Measurements from ENCODE around the gene RNF8. TPM values are rescaled to one million over a fixed set of nuclear protein-coding genes. Genes with fewer than 3 reads are reported as not detected.
A peak's percentile ranks its signal among the peaks of the same experiment; 100 is the strongest.

RNF8 gene
- total RNA-seq, 2 experiments from 2014 or later: 23.5 to 24.0 TPM

DNA sequence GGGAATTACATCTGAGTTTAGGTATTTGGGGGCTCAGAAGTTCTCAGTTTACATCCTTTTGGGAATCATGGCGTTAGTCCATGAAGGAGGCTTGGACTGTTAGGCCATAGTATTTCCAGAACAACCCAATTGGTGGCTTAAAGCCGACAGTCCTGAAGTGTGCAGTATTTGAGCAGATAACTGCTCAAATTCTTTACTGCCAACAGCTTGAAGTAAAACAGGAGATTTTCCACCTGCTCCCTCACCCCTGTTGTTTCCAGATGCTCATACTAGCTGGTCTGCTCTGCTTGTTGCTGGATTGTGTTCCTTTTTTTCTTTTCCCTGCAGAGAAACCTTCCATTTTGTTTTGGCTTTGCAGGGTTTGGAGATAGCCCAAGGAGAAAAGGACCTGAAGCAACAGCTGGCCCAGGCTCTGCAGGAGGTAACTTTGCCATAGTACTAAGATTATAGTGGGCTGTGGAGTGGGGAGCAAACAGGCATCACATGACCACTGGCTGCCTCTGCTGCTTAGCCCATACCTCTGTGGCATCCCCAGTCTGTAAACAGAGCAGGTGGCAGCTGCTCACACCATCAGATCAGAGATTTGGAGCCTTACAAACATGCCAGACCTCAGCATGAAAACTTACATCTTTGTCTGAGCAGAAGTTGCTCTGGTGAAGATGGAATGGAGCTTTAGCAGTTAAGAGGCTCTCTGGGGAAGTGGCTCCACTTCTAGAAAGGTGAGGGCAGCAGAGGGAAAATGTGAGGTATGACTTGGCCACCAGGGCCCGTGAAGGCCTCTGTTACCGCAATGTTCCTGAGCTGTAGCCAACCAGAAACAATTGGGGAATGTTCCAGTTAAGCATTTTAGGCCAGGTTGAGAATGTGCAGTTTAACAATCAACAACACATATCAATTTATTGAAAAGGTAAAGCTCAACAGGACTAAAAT is 17.6 kb downstream of the RNF8 start:
- H3K4me3 Mint-ChIP-seq: no peak overlapping the region
- H3K27me3 Mint-ChIP-seq: no peaks in the 10 kb centered on the region
- H3K4me1 Mint-ChIP-seq: peaks cover 9% of the 10 kb centered on the region
- ChIA-PET CTCF (interaction anchor here (0.9 to 2.3 kb wide), 2 partner anchors 10 to 333 kb away, joined by 3 to 10 read pairs; no protein-coding TSS in a partner anchor), POLR2A (no interaction called here)
- no peak overlapping the region for H3K27ac Mint-ChIP-seq
- no peaks in the 10 kb centered on the region for H3K9me3 Mint-ChIP-seq
- DNase-seq: no peak
- peaks cover 42% of the 10 kb centered on the region for H3K36me3 Mint-ChIP-seq (ENCODE audit: low read depth)

DNA sequence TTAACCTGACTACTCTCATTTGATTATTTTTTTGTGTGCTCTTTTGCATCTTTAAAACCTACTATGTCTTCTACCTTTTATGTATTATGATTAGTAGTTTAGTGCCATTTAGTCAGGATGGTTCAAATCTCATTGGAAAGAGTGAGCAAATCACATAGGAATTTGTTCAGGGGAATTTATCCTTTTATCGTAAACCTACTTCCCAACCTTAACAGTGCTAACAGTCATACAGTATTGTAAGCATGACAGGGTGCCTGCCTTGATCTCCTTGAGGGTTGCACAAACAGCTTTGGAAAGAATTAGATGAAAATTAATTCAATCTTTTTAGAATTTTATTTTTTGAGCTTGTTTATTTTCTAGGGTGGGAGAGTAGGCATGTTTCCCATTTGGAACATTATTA is 18.3 kb downstream of the RNF8 start:
- no peak overlapping the region for H3K4me3 Mint-ChIP-seq
- H3K4me1 Mint-ChIP-seq: peaks cover 9% of the 10 kb centered on the region
- no peaks in the 10 kb centered on the region for H3K9me3 Mint-ChIP-seq
- no peak overlapping the region for H3K27ac Mint-ChIP-seq
- CTCF ChIA-PET: interaction anchor here (0.9 to 2.3 kb wide), 2 partner anchors 9 to 332 kb away, joined by 3 to 10 read pairs; no protein-coding TSS in a partner anchor
- H3K36me3 Mint-ChIP-seq (ENCODE audit: low read depth): peaks cover 42% of the 10 kb centered on the region
- POLR2A ChIA-PET: no interaction called here
- no peak for DNase-seq
- H3K27me3 Mint-ChIP-seq: no peaks in the 10 kb centered on the region

- CTCF ChIA-PET: interaction anchor here (1.2 kb wide), 2 partner anchors 8 to 10 kb away, joined by 3 to 4 read pairs; no protein-coding TSS in a partner anchor
- H3K27me3 Mint-ChIP-seq: no peaks in the 10 kb centered on the region
- POLR2A ChIA-PET: interaction anchor here (0.7 kb wide), 1 partner anchor 9 kb away, joined by 3 read pairs; no protein-coding TSS in a partner anchor
- no peak overlapping the region for H3K27ac Mint-ChIP-seq
- no peak overlapping the region for H3K4me3 Mint-ChIP-seq
- no peak for DNase-seq
- peaks cover 4% of the 10 kb centered on the region for H3K4me1 Mint-ChIP-seq
- peaks cover 47% of the 10 kb centered on the region for H3K36me3 Mint-ChIP-seq (ENCODE audit: low read depth)
- no peaks in the 10 kb centered on the region for H3K9me3 Mint-ChIP-seq
Observed at GRCh38 chr6:37373822-37374471, 20.2 kb downstream of the RNF8 start.

GRCh38 chr6:37375376-37375775 is 21.6 kb downstream of the RNF8 start:
- Mint-ChIP-seq H3K27me3 (no peaks in the 10 kb centered on the region), H3K9me3 (no peaks in the 10 kb centered on the region), H3K4me3 (no peak overlapping the region), H3K4me1 (no peaks in the 10 kb centered on the region), H3K36me3 (ENCODE audit: low read depth) (peaks cover 39% of the 10 kb centered on the region), H3K27ac (no peak overlapping the region)
- POLR2A ChIA-PET: no interaction called here
- CTCF ChIA-PET: no interaction called here
- no peak for DNase-seq

DNA sequence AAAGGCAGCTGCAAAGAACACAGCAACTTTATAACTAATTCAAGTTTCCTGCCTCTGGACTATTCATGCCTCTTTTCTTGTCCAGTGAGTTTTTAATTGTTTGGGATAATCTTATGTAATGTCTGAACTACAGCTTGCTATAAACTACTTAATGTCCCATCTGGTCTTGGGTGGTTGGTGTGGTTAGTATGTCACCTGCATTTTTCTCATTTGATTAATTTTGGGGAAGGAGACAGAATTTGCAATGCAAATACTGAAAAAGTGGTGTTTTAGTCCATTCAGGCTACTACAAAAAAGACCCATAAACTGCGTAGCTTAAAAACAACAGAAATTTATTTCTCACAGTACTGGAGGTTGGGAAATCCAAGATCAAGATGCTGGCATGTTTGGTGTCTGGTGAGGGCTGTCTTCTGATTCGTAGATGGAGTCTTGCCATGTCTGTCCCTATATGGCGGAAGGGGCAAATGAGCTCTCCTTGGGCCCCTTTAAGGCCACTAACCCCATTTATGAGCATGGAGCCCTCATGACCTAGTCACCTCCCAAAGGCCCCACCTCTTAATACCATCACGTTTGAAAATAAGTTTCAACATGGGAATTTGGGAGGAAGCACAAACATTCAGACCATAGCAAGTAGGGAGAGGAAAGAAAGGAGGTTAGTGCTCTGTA is 22.4 kb downstream of the RNF8 start:
- Mint-ChIP-seq H3K9me3 (no peaks in the 10 kb centered on the region), H3K27ac (no peak overlapping the region), H3K36me3 (ENCODE audit: low read depth) (peaks cover 37% of the 10 kb centered on the region), H3K27me3 (no peaks in the 10 kb centered on the region), H3K4me3 (no peak overlapping the region), H3K4me1 (no peaks in the 10 kb centered on the region)
- CTCF ChIA-PET: interaction anchor here (0.7 kb wide), 1 partner anchor 51 kb away, joined by 4 read pairs; no protein-coding TSS in a partner anchor
- DNase-seq: no peak
- POLR2A ChIA-PET: no interaction called here

DNA sequence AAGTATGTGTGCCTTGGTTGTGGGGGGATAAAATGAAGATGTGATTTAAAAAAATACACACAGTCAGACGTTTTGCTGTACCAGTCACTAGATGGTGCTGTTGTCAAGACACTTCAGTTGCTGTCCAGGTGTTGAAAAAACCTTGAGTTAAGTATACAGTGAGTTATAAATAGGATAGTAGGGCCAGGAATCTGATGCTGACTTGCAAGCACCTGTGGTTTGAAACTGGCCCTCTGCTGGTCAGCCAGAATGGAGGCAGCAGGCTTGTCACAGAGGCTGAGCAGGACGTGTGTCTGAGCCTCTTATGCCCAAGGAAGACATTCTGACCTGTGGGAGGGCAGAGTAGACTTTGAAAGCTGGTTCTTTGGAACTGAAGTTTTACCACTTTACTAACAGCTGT is 27.8 kb downstream of the RNF8 start:
- POLR2A ChIA-PET: no interaction called here
- Mint-ChIP-seq H3K4me3 (no peak overlapping the region), H3K27ac (no peak overlapping the region), H3K9me3 (no peaks in the 10 kb centered on the region), H3K4me1 (no peaks in the 10 kb centered on the region), H3K36me3 (ENCODE audit: low read depth) (peaks cover 36% of the 10 kb centered on the region), H3K27me3 (no peaks in the 10 kb centered on the region)
- peak; percentile 34 for DNase-seq
- CTCF ChIA-PET: interaction anchor here (0.6 to 2.2 kb wide), 10 partner anchors 8 to 374 kb away, joined by 3 to 12 read pairs (median 4); no protein-coding TSS in a partner anchor

- CTCF ChIA-PET: interaction anchor here (0.7 to 1.6 kb wide), 3 partner anchors 8 to 58 kb away, joined by 3 to 4 read pairs (median 3); no protein-coding TSS in a partner anchor
- DNase-seq: no peak
- Mint-ChIP-seq H3K36me3 (ENCODE audit: low read depth) (peaks cover 31% of the 10 kb centered on the region), H3K27me3 (no peaks in the 10 kb centered on the region), H3K4me3 (no peak overlapping the region), H3K27ac (no peak overlapping the region), H3K9me3 (no peaks in the 10 kb centered on the region), H3K4me1 (no peaks in the 10 kb centered on the region)
- POLR2A ChIA-PET: interaction anchor here (1.2 kb wide), 1 partner anchor 9 kb away, joined by 3 read pairs; no protein-coding TSS in a partner anchor
Observed at GRCh38 chr6:37382994-37383765, 29.4 kb downstream of the RNF8 start.

DNA sequence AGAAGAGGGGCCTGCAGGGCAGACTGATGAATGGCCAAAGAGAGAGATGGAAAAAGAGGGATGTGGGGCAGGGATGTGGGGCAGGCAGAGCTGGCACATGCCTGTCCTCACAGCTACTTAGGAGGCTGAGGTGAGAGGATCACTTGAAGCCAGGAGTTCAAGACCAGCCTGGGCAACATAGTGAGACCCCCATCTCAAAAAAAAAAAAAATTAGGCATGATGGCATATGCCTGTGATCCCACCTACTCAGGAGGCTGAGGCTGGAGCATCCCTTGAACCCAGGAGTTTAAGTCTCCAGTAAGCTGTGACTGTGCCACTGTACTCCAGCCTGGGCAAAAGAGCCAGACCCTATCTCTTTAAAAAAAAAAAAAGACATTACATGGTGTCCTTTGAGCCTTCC is 34.8 kb downstream of the RNF8 start:
- Mint-ChIP-seq H3K4me3 (no peak overlapping the region), H3K27ac (no peak overlapping the region), H3K9me3 (no peaks in the 10 kb centered on the region), H3K4me1 (peaks cover 4% of the 10 kb centered on the region), H3K36me3 (ENCODE audit: low read depth) (peaks cover 23% of the 10 kb centered on the region), H3K27me3 (no peaks in the 10 kb centered on the region)
- ChIA-PET POLR2A (no interaction called here), CTCF (interaction anchor here (1.6 kb wide), 1 partner anchor 74 kb away, joined by 3 read pairs; no protein-coding TSS in a partner anchor)
- DNase-seq: no peak

DNA sequence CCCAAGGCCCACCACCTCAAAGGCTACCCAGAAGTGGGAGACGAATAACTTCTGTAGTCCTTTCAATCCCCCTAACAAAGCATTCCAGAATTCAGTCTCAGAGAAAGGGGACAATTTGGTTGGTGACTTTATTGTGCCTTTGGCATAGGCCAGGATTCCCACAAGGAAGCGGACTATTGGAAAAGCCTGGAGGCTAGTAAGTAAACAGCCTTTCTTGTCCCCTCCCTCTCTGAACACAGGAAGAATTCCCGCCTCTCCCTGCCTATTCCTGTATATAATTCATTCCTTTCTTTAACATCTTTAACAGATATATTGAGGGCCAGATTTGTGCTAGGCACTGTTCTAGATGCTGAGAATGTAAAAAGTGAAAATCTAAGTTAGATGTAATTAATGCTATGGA is 36.1 kb downstream of the RNF8 start:
- no peak for DNase-seq
- Mint-ChIP-seq H3K27me3 (no peaks in the 10 kb centered on the region), H3K4me3 (no peak overlapping the region), H3K27ac (no peak overlapping the region), H3K36me3 (ENCODE audit: low read depth) (peaks cover 23% of the 10 kb centered on the region), H3K4me1 (peaks cover 4% of the 10 kb centered on the region), H3K9me3 (no peaks in the 10 kb centered on the region)
- ChIA-PET POLR2A (no interaction called here), CTCF (no interaction called here)

DNA sequence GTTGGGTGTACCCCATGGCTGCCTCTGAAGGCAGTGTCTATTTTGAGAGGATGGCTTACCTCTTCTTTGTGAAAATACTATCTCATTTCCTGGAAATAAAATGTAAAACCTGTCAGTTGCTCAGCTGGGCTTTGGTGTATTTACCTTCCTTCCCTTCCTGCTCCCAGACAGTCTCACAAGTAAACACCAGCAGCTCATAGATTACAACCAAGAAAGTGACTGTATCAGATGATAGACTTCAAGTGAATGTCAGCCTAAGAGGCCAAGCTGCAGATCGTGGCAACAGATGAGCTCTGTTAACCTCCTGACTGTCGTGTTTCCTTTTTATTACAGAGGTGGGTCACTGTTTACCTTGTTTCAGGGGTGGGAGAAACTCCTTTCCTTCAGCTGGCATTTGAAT is 37.3 kb downstream of the RNF8 start:
- H3K27me3 Mint-ChIP-seq: no peaks in the 10 kb centered on the region
- ChIA-PET POLR2A (interaction anchor here (1.0 kb wide), 1 partner anchor 37 kb away, joined by 3 read pairs; no protein-coding TSS in a partner anchor), CTCF (interaction anchor here (1.4 kb wide), 1 partner anchor 9 kb away, joined by 3 read pairs; no protein-coding TSS in a partner anchor)
- H3K4me3 Mint-ChIP-seq: no peak overlapping the region
- peaks cover 22% of the 10 kb centered on the region for H3K36me3 Mint-ChIP-seq (ENCODE audit: low read depth)
- H3K27ac Mint-ChIP-seq: no peak overlapping the region
- no peak for DNase-seq
- H3K4me1 Mint-ChIP-seq: peaks cover 4% of the 10 kb centered on the region
- no peaks in the 10 kb centered on the region for H3K9me3 Mint-ChIP-seq

DNA sequence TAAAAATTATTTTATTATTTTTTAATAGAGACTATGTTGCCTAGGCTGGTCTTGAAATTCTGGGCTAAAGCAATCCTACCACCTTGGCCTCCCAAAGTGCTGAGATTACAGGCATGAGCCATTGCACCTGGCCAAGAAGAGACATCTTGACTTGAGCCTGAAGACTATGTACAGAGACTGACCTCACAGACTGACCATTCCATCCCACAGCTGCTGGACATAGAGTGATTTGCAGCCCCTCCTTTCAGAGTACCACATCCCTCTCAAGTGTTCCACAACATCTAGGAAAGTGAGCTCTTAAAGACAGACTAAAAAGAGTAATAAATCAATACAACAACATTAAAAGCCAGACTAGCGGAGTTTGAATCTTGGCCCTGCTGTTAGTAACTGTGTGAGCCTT is 39.0 kb downstream of the RNF8 start:
- Mint-ChIP-seq H3K4me3 (no peak overlapping the region), H3K36me3 (ENCODE audit: low read depth) (peaks cover 14% of the 10 kb centered on the region), H3K27ac (no peak overlapping the region), H3K4me1 (peaks cover 4% of the 10 kb centered on the region), H3K27me3 (no peaks in the 10 kb centered on the region), H3K9me3 (no peaks in the 10 kb centered on the region)
- CTCF ChIA-PET: interaction anchor here (0.6 kb wide), 1 partner anchor 373 kb away, joined by 3 read pairs; no protein-coding TSS in a partner anchor
- no peak for DNase-seq
- POLR2A ChIA-PET: no interaction called here

DNA sequence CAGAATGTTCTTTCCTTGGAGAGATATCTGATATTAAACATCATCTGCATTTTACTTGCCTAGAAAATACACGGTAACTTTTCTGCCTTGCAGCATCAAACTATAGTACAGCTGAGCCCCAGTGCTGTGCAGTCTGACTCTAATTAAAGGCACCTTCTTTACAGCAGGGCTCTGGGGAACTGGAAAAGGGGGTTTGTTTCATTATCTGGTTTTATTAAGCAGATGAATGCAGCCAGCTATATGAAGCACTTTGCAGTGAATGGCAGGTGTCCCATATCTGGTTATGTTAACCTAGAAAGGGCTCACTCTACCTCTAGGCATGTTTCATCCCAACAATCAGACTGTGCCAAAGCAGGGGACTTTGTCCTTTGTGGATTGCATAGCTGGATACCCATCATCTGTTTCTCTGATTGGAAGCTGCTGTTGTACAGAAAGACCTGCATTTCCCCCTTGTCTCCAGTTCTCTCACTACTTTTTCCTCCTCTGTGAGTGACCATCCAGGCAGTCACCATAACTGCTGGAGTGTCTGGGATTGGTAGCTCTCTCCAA is 39.7 kb downstream of the RNF8 start:
- Mint-ChIP-seq H3K4me1 (peaks cover 4% of the 10 kb centered on the region), H3K9me3 (no peaks in the 10 kb centered on the region), H3K4me3 (no peak overlapping the region), H3K27me3 (peaks cover 1% of the 10 kb centered on the region), H3K36me3 (ENCODE audit: low read depth) (peaks cover 14% of the 10 kb centered on the region), H3K27ac (no peak overlapping the region)
- DNase-seq: no peak
- ChIA-PET POLR2A (no interaction called here), CTCF (interaction anchor here (0.6 to 1.0 kb wide), 2 partner anchors 69 to 374 kb away, joined by 3 read pairs; no protein-coding TSS in a partner anchor)

Data from activated CD4-positive, alpha-beta memory T cell treated with anti-CD3 and anti-CD28 coated beads, Interleukin-2, amount 10 ng/mL, durations not matched to agents 7 days and 5 days (primary cell).